ENCODE results near the gene ITGAL. TPM values are rescaled to one million over a fixed set of nuclear protein-coding genes. Genes with fewer than 3 reads are reported as not detected.
"Not testable (repeated sequence)": the region's sequence is repeated elsewhere in the genome, so short reads cannot be mapped to it uniquely, and the experiment has no call there.

The ITGAL gene
- total RNA-seq, 1 donor from 2014 or later: 264 TPM

DNA sequence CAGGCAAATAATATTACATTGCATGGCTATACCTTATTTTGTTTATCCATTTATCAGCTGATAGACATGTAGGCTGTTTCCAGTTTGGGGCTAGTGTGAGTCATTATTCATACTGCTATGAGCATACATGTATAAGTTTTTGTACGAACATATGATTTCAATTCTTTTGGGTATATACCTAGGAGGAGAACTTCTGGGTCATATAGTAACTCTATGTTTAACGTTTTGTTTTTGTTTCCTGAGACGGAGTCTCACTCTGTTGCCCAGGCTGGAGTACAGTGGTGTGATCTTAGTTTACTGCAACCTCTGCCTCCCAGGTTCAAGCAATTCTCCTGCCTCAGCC lies 2.4 kb upstream of the ITGAL start:
- H3K4me1 Mint-ChIP-seq: peaks cover 54% of the 10 kb centered on the region
- H3K27me3 Mint-ChIP-seq: no peaks in the 10 kb centered on the region
- peak overlapping the region; percentile 88 for H3K27ac Mint-ChIP-seq
- H3K9me3 Mint-ChIP-seq: no peaks in the 10 kb centered on the region
- peaks cover 20% of the 10 kb centered on the region for H3K36me3 Mint-ChIP-seq (ENCODE audit: low read depth)
- peak overlapping the region; percentile 34 for H3K4me3 Mint-ChIP-seq
- no peak for DNase-seq
- intact Hi-C loops (cut with micrococcal nuclease): loop anchor here (5.0 kb wide), 1 partner anchor 97 kb away; no protein-coding TSS in a partner anchor

DNA sequence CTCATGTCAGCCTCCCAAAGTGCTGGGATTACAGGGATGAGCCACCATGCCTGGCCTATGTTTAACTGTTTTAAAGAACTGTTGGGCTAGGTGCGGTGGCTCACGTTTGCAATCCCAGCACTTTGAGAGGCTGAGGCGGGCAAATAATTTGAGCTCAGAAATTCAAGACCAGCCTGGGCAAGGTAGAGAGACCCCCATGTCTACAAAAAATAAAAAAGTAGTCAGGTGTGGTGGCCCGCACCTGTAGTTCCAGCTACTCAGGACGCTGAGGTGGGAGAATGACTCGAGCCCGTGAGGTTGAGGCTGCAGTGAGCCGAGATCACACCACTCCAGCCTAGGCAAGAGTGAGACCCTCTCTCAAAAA lies 1.9 kb upstream of the ITGAL start:
- no peak for DNase-seq
- intact Hi-C loops (cut with micrococcal nuclease): loop anchor here (5.0 kb wide), 1 partner anchor 97 kb away; no protein-coding TSS in a partner anchor
- H3K27ac Mint-ChIP-seq: peak overlapping the region; percentile 88
- H3K9me3 Mint-ChIP-seq: no peaks in the 10 kb centered on the region
- H3K27me3 Mint-ChIP-seq: no peaks in the 10 kb centered on the region
- H3K4me1 Mint-ChIP-seq: peaks cover 57% of the 10 kb centered on the region
- H3K4me3 Mint-ChIP-seq: no peak overlapping the region
- peaks cover 25% of the 10 kb centered on the region for H3K36me3 Mint-ChIP-seq (ENCODE audit: low read depth)

- H3K27me3 Mint-ChIP-seq: no peaks in the 10 kb centered on the region
- H3K36me3 Mint-ChIP-seq (ENCODE audit: low read depth): peaks cover 48% of the 10 kb centered on the region
- peaks cover 60% of the 10 kb centered on the region for H3K4me1 Mint-ChIP-seq
- DNase-seq: peak; percentile 81
- H3K4me3 Mint-ChIP-seq: peak overlapping the region; percentile 100
- H3K27ac Mint-ChIP-seq: peak overlapping the region; percentile 96
- intact Hi-C loops (cut with micrococcal nuclease): loop anchor here (2.0 to 5.0 kb wide), 4 partner anchors 15 to 94 kb away; partner anchors contain the start of genes ZNF747 and ZNF768
- H3K9me3 Mint-ChIP-seq: no peaks in the 10 kb centered on the region
These were observed 910 bp downstream of the ITGAL start for GRCh38 chr16:30473231-30474073.

- H3K27ac Mint-ChIP-seq: peak overlapping the region; percentile 96
- H3K36me3 Mint-ChIP-seq (ENCODE audit: low read depth): peaks cover 52% of the 10 kb centered on the region
- DNase-seq: no peak
- H3K4me3 Mint-ChIP-seq: peak overlapping the region; percentile 100
- H3K27me3 Mint-ChIP-seq: no peaks in the 10 kb centered on the region
- intact Hi-C loops (cut with micrococcal nuclease): loop anchor here (5.0 kb wide), 1 partner anchor 93 kb away; no protein-coding TSS in a partner anchor
- H3K9me3 Mint-ChIP-seq: no peaks in the 10 kb centered on the region
- H3K4me1 Mint-ChIP-seq: peaks cover 64% of the 10 kb centered on the region
These were observed 1.5 kb downstream of the ITGAL start for GRCh38 chr16:30474074-30474452.

DNA sequence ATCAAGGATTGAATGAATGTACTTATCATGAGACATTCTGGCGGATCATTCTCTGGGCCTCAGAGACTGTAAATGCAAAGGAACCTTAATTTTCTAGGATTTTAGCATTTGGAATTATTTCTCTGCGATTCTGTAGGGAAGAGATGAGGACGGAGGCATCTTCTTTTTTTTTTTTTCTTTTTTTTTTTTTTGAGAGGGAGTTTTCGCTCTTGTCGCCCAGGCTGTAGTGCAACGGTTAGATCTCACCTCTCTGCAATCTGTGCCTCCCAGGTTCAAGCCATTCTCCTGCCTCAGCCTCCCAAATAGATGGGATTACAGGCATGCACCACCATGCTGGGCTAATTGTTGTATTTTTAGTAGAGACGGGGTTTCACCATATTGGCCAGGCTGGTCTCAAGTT lies 2.1 kb downstream of the ITGAL start:
- no peak for DNase-seq
- Mint-ChIP-seq H3K4me3 (peak overlapping the region; percentile 100), H3K9me3 (no peaks in the 10 kb centered on the region), H3K36me3 (ENCODE audit: low read depth) (peaks cover 57% of the 10 kb centered on the region), H3K27me3 (no peaks in the 10 kb centered on the region), H3K4me1 (peaks cover 60% of the 10 kb centered on the region), H3K27ac (peak overlapping the region; percentile 80)
- intact Hi-C loops (cut with micrococcal nuclease): loop anchor here (5.0 kb wide), 1 partner anchor 93 kb away; no protein-coding TSS in a partner anchor

DNA sequence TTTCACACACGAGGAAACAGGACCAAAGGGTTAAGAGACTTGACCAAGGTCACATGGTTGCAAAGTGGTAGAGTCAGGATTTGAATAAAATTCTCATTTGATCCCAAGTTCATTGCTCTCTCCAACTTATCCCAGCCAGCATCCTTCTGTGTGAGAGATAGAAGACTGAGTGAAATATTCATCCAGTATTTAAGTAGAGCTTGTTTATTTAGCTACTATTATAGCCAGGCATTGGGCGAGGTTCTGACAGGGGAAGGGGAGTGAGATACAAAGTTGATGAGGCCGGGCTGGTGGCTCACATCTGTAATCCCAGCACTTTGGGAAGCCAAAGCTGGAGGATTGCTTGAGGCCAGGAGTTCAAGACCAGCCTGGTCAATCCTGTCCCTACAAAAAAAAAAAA lies 4.4 kb downstream of the ITGAL start:
- H3K36me3 Mint-ChIP-seq (ENCODE audit: low read depth): peaks cover 76% of the 10 kb centered on the region
- H3K9me3 Mint-ChIP-seq: no peaks in the 10 kb centered on the region
- intact Hi-C loops (cut with micrococcal nuclease): no loop called here
- peak overlapping the region; percentile 68 for H3K27ac Mint-ChIP-seq
- H3K4me3 Mint-ChIP-seq: peak overlapping the region; percentile 55
- peaks cover 60% of the 10 kb centered on the region for H3K4me1 Mint-ChIP-seq
- DNase-seq: no peak
- no peaks in the 10 kb centered on the region for H3K27me3 Mint-ChIP-seq

DNA sequence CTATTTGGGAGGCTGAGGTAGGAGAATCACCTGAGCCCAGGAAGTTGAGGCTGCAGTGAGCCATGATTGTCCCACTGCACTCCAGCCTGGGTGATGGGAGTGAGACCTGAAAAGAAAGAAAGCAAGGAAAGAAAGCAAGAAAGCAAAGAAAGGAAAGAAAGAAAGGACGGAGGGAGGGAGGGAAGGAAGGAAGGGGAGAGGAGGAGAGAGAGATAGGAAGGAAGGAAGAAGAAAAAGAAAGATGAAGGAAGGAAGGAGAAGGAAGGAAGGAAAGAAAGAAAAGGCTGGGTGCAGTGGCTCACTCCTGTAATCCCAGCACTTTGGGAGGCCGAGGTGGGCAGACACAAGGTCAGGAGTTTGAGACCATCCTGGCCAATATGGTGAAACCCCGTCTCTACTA lies 5.2 kb downstream of the ITGAL start:
- H3K27ac Mint-ChIP-seq: peak overlapping the region; percentile 68
- H3K27me3 Mint-ChIP-seq; intact Hi-C loops (cut with micrococcal nuclease); DNase-seq; H3K9me3 Mint-ChIP-seq: not testable (repeated sequence)
- peaks cover 57% of the 10 kb centered on the region for H3K4me1 Mint-ChIP-seq
- peaks cover 82% of the 10 kb centered on the region for H3K36me3 Mint-ChIP-seq (ENCODE audit: low read depth)
- H3K4me3 Mint-ChIP-seq: peak overlapping the region; percentile 55

GRCh38 chr16:30478766-30479478 lies 6.4 kb downstream of the ITGAL start:
- H3K27me3 Mint-ChIP-seq: no peaks in the 10 kb centered on the region
- peaks cover 52% of the 10 kb centered on the region for H3K4me1 Mint-ChIP-seq
- H3K36me3 Mint-ChIP-seq (ENCODE audit: low read depth): peaks cover 82% of the 10 kb centered on the region
- H3K9me3 Mint-ChIP-seq: no peaks in the 10 kb centered on the region
- no peak for DNase-seq
- intact Hi-C loops (cut with micrococcal nuclease): no loop called here
- no peak overlapping the region for H3K27ac Mint-ChIP-seq
- no peak overlapping the region for H3K4me3 Mint-ChIP-seq

DNA sequence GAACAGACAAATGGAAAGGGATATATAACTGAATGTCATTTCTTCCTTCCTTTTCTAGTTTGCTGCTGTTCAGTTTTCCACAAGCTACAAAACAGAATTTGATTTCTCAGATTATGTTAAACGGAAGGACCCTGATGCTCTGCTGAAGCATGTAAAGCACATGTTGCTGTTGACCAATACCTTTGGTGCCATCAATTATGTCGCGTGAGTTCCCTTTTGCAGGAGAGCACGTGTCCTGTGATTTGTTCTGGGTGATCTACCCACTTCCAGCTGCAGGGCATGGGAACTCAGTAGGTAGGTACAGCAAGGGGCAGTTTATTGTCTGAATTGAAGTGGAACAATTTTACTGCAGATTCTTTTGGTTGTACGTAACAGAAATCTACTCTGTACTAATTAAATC lies 8.8 kb downstream of the ITGAL start:
- peak overlapping the region; percentile 37 for H3K27ac Mint-ChIP-seq
- H3K36me3 Mint-ChIP-seq (ENCODE audit: low read depth): peaks cover 82% of the 10 kb centered on the region
- no peak for DNase-seq
- no peaks in the 10 kb centered on the region for H3K27me3 Mint-ChIP-seq
- peaks cover 50% of the 10 kb centered on the region for H3K4me1 Mint-ChIP-seq
- no peak overlapping the region for H3K4me3 Mint-ChIP-seq
- intact Hi-C loops (cut with micrococcal nuclease): no loop called here
- no peaks in the 10 kb centered on the region for H3K9me3 Mint-ChIP-seq

DNA sequence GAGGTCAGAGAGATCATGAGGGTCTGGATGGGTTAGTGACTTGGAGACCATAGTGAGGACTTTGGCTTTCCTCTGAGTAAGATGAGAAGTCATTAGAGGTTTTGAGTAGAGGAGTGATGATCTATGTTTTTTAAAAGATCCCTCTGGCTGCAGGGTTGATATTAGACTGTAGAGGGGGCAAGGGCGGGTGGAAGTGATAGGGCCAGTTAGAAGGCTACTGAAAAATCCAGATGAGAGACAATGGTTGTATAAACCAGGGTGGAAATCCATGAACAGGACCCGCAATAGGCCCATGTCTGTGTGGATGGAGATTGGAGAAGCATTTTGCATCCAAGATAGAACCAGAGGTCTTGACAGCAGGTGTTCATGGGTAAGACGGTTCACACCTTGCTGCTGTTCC lies 9.8 kb downstream of the ITGAL start:
- Mint-ChIP-seq H3K9me3 (no peaks in the 10 kb centered on the region), H3K36me3 (ENCODE audit: low read depth) (peaks cover 77% of the 10 kb centered on the region), H3K4me1 (peaks cover 45% of the 10 kb centered on the region), H3K27ac (peak overlapping the region; percentile 70), H3K27me3 (no peaks in the 10 kb centered on the region), H3K4me3 (no peak overlapping the region)
- intact Hi-C loops (cut with micrococcal nuclease): no loop called here
- DNase-seq: no peak

- Mint-ChIP-seq H3K4me1 (peaks cover 45% of the 10 kb centered on the region), H3K27ac (peak overlapping the region; percentile 41), H3K36me3 (ENCODE audit: low read depth) (peaks cover 77% of the 10 kb centered on the region), H3K9me3 (no peaks in the 10 kb centered on the region), H3K4me3 (no peak overlapping the region), H3K27me3 (no peaks in the 10 kb centered on the region)
- no peak for DNase-seq
- intact Hi-C loops (cut with micrococcal nuclease): no loop called here
These were observed 12.3 kb downstream of the ITGAL start for GRCh38 chr16:30484887-30485286.

GRCh38 chr16:30485818-30486436 lies 13.4 kb downstream of the ITGAL start:
- Mint-ChIP-seq H3K27ac (peak overlapping the region; percentile 72), H3K4me1 (peaks cover 43% of the 10 kb centered on the region), H3K27me3 (no peaks in the 10 kb centered on the region), H3K36me3 (ENCODE audit: low read depth) (peaks cover 76% of the 10 kb centered on the region), H3K9me3 (no peaks in the 10 kb centered on the region), H3K4me3 (no peak overlapping the region)
- no peak for DNase-seq
- intact Hi-C loops (cut with micrococcal nuclease): no loop called here

- no peak for DNase-seq
- H3K27me3 Mint-ChIP-seq: no peaks in the 10 kb centered on the region
- peaks cover 37% of the 10 kb centered on the region for H3K4me1 Mint-ChIP-seq
- H3K4me3 Mint-ChIP-seq: no peak overlapping the region
- H3K36me3 Mint-ChIP-seq (ENCODE audit: low read depth): peaks cover 64% of the 10 kb centered on the region
- intact Hi-C loops (cut with micrococcal nuclease): loop anchor here (2.0 kb wide), 1 partner anchor 16 kb away; the partner anchor contains the start of gene ITGAL
- H3K9me3 Mint-ChIP-seq: no peaks in the 10 kb centered on the region
- H3K27ac Mint-ChIP-seq: peak overlapping the region; percentile 60
These were observed 16.4 kb downstream of the ITGAL start for GRCh38 chr16:30488764-30489605.

Data from activated CD4-positive, alpha-beta T cell treated with anti-CD3 and anti-CD28 coated beads, Interleukin-2, amount 10 ng/mL, durations not matched to agents 24 days and 14 days (primary cell).